WTC11 (cell line): ENCODE results near the gene STPG3.

ENCODE experiments used
- CTCF ChIP-seq: fragments of 200-600 bp; IDR thresholded peaks from 2 replicates; pipeline ENCODE4 v1.8.0; 2022; ENCODE audit warnings: antibody characterized with exemption
- ETV6 ChIP-seq: sonication (generic); formaldehyde crosslinking; IDR thresholded peaks from 2 replicates; pipeline ENCODE4 v1.8.1; 2022; ENCODE audit warnings: mild to moderate bottlenecking, missing genetic modification reagents
- FOXK1 ChIP-seq: sonication (generic); formaldehyde crosslinking; IDR thresholded peaks from 2 replicates; pipeline ENCODE4 v1.8.0; 2022; ENCODE audit warnings: mild to moderate bottlenecking, moderate library complexity, missing genetic modification reagents
- GABPB1 ChIP-seq: sonication (generic); formaldehyde crosslinking; IDR thresholded peaks from 2 replicates; pipeline ENCODE4 v1.8.1; 2023; ENCODE audit warnings: mild to moderate bottlenecking, missing genetic modification reagents
- HMGXB4 ChIP-seq: sonication (generic); formaldehyde crosslinking; IDR thresholded peaks from 2 replicates; pipeline ENCODE4 v1.8.1; 2023; ENCODE audit warnings: mild to moderate bottlenecking, moderate library complexity, missing genetic modification reagents
- KAT7 ChIP-seq: sonication (generic); formaldehyde crosslinking; IDR thresholded peaks from 2 replicates; pipeline ENCODE4 v1.8.1; 2023; ENCODE audit warnings: missing genetic modification reagents, mild to moderate bottlenecking, borderline replicate concordance
- SMAD4 ChIP-seq: sonication (generic); formaldehyde crosslinking; IDR thresholded peaks from 2 replicates; pipeline ENCODE4 v1.8.0; 2022; ENCODE audit warnings: mild to moderate bottlenecking, missing genetic modification reagents
- SOX15 ChIP-seq: fragments of 250-450 bp; sonication (Bioruptor Pico); IDR thresholded peaks from 2 replicates; pipeline ENCODE4 v1.9.0; 2021; ENCODE audit warnings: mild to moderate bottlenecking
- USF1 ChIP-seq: sonication (generic); formaldehyde crosslinking; IDR thresholded peaks from 2 replicates; pipeline ENCODE4 v1.8.0; 2022; ENCODE audit warnings: mild to moderate bottlenecking, missing genetic modification reagents
- ZBTB21 ChIP-seq: sonication (generic); formaldehyde crosslinking; IDR thresholded peaks from 2 replicates; pipeline ENCODE4 v1.8.1; 2023; ENCODE audit warnings: mild to moderate bottlenecking, missing genetic modification reagents, borderline replicate concordance
- TF ChIP-seq, protein P1 (sequence below): sonication (generic); formaldehyde crosslinking; conservative IDR thresholded peaks from 2 replicates; pipeline ENCODE4 v1.8.1; 2022; ENCODE audit warnings: mild to moderate bottlenecking, missing genetic modification reagents
- TF ChIP-seq, protein P2 (sequence below): sonication (generic); formaldehyde crosslinking; IDR thresholded peaks from 2 replicates; pipeline ENCODE4 v1.8.0; 2022; ENCODE audit warnings: mild to moderate bottlenecking, missing genetic modification reagents

DNA sequence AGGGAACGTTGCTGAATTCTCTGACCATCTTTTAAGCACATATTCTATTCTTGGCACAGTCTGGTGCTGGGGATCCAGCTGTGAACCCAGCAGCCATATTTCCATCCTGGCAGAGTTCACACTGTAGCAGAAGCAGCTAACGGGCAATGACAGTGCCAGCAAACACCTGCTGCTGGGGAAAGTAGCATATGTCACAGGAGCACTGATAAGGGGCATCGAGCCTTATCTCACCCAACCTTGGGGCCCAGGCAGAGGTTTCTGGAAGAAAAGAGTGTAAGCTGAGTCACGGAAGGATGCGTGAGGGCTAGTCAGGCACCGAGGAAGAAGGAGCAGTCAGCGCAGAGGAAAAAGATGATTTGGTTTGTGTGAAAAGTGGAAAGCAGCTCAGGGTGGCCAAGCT, 44.5 kb upstream of the STPG3 start:
- TF ChIP-seq CTCF (no peak), KAT7 (CRISPR knock-in tag) (no peak), FOXK1 (CRISPR knock-in tag) (no peak), SOX15 (CRISPR knock-in tag) (no peak), ZBTB21 (CRISPR knock-in tag) (no peak), USF1 (CRISPR knock-in tag) (no peak), GABPB1 (CRISPR knock-in tag) (no peak), SMAD4 (CRISPR knock-in tag) (no peak), HMGXB4 (CRISPR knock-in tag) (no peak), ETV6 (CRISPR knock-in tag) (no peak)
- TF ChIP-seq, protein P1, sequence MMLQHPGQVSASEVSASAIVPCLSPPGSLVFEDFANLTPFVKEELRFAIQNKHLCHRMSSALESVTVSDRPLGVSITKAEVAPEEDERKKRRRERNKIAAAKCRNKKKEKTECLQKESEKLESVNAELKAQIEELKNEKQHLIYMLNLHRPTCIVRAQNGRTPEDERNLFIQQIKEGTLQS (CRISPR knock-in tag) = no peak
- TF ChIP-seq, protein P2, sequence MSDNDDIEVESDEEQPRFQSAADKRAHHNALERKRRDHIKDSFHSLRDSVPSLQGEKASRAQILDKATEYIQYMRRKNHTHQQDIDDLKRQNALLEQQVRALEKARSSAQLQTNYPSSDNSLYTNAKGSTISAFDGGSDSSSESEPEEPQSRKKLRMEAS = no peak
